MG63 (cell line): ENCODE data around the gene CST4. TPM values are rescaled to one million over a fixed set of nuclear protein-coding genes. Genes with fewer than 3 reads are reported as not detected.
"Not testable (repeated sequence)": the region's sequence is repeated elsewhere in the genome, so short reads cannot be mapped to it uniquely, and the experiment has no call there.

Experiments used
- DNase-seq: peaks from one replicate; pipeline ENCODE4 v3.0.0-alpha.2; 2020
- H3K27me3 ChIP-seq: fragments of 250-450 bp; sonication (Bioruptor Pico); 2 replicates; pipeline ENCODE4 v1.5.1; 2020; ENCODE audit warnings: mild to moderate bottlenecking, moderate library complexity
- H3K36me3 ChIP-seq: fragments of 250-450 bp; sonication (Bioruptor Pico); 2 replicates; pipeline ENCODE4 v1.5.1; 2020; ENCODE audit warnings: mild to moderate bottlenecking, moderate library complexity
- H3K4me3 ChIP-seq: fragments of 250-450 bp; sonication (Bioruptor Pico); 2 replicates; pipeline ENCODE4 v1.5.1; 2020; ENCODE audit warnings: mild to moderate bottlenecking, moderate library complexity
- H3K9me3 ChIP-seq: fragments of 250-450 bp; sonication (Bioruptor Pico); 2 replicates; pipeline ENCODE4 v1.5.1; 2020; ENCODE audit warnings: mild to moderate bottlenecking, moderate library complexity
- total RNA-seq: library from RNA; depleted of rRNA; stranded (reverse); fragments of >200 nt; shearing (Covaris generic); gene quantifications from 2 replicates; pipeline ENCODE4 v1.2.3, GENCODE V29; 2014; ENCODE audit warnings: low replicate concordance

CST4 gene
- total RNA-seq, 1 experiment from 2014 or later: not detected

- H3K4me3 ChIP-seq: no peak overlapping the region
- H3K27me3 ChIP-seq: no peaks in the 10 kb centered on the region
- no peaks in the 10 kb centered on the region for H3K36me3 ChIP-seq
- no peaks in the 10 kb centered on the region for H3K9me3 ChIP-seq
- DNase-seq: no peak
These were observed 18.5 kb downstream of the CST4 start for GRCh38 chr20:23670361-23670760.

GRCh38 chr20:23669866-23670265, 19.0 kb downstream of the CST4 start:
- no peaks in the 10 kb centered on the region for H3K27me3 ChIP-seq
- no peak for DNase-seq
- no peaks in the 10 kb centered on the region for H3K9me3 ChIP-seq
- H3K4me3 ChIP-seq: no peak overlapping the region
- H3K36me3 ChIP-seq: no peaks in the 10 kb centered on the region

GRCh38 chr20:23669327-23669726, 19.5 kb downstream of the CST4 start:
- no peaks in the 10 kb centered on the region for H3K9me3 ChIP-seq
- H3K27me3 ChIP-seq: no peaks in the 10 kb centered on the region
- no peaks in the 10 kb centered on the region for H3K36me3 ChIP-seq
- no peak for DNase-seq
- no peak overlapping the region for H3K4me3 ChIP-seq

- DNase-seq: peak; percentile 14
- Histone ChIP-seq H3K9me3 (no peaks in the 10 kb centered on the region), H3K27me3 (no peaks in the 10 kb centered on the region), H3K4me3 (no peak overlapping the region), H3K36me3 (no peaks in the 10 kb centered on the region)
These were observed 20.3 kb downstream of the CST4 start for GRCh38 chr20:23668477-23668951.

- DNase-seq: no peak
- Histone ChIP-seq H3K4me3 (no peak overlapping the region), H3K27me3 (no peaks in the 10 kb centered on the region), H3K36me3 (no peaks in the 10 kb centered on the region), H3K9me3 (no peaks in the 10 kb centered on the region)
These were observed 21.2 kb downstream of the CST4 start for GRCh38 chr20:23667666-23668065.

- no peak for DNase-seq
- H3K27me3 ChIP-seq: no peaks in the 10 kb centered on the region
- no peaks in the 10 kb centered on the region for H3K36me3 ChIP-seq
- H3K9me3 ChIP-seq: no peaks in the 10 kb centered on the region
- no peak overlapping the region for H3K4me3 ChIP-seq
These were observed 22.1 kb downstream of the CST4 start for GRCh38 chr20:23666698-23667097.

- no peak for DNase-seq
- no peaks in the 10 kb centered on the region for H3K9me3 ChIP-seq
These were observed 22.6 kb downstream of the CST4 start for GRCh38 chr20:23666189-23666588.

GRCh38 chr20:23664954-23665353, 23.9 kb downstream of the CST4 start:
- Histone ChIP-seq H3K36me3 (no peaks in the 10 kb centered on the region), H3K27me3 (no peaks in the 10 kb centered on the region), H3K4me3 (no peak overlapping the region), H3K9me3 (no peaks in the 10 kb centered on the region)
- no peak for DNase-seq

More at GRCh38 chr20:23666189-23666588, 22.6 kb downstream of the CST4 start:
- no peaks in the 10 kb centered on the region for H3K27me3 ChIP-seq
- no peak overlapping the region for H3K4me3 ChIP-seq
- H3K36me3 ChIP-seq: no peaks in the 10 kb centered on the region

GRCh38 chr20:23664046-23664445, 24.8 kb downstream of the CST4 start:
- not testable (repeated sequence) for H3K36me3 ChIP-seq, H3K9me3 ChIP-seq, DNase-seq, H3K4me3 ChIP-seq, H3K27me3 ChIP-seq

- Histone ChIP-seq H3K36me3 (no peaks in the 10 kb centered on the region), H3K4me3 (no peak overlapping the region), H3K9me3 (no peaks in the 10 kb centered on the region), H3K27me3 (no peaks in the 10 kb centered on the region)
- no peak for DNase-seq
These were observed 25.7 kb downstream of the CST4 start for GRCh38 chr20:23663180-23663579.

- no peak for DNase-seq
- Histone ChIP-seq H3K36me3 (no peaks in the 10 kb centered on the region), H3K4me3 (no peak overlapping the region), H3K9me3 (no peaks in the 10 kb centered on the region), H3K27me3 (no peaks in the 10 kb centered on the region)
These were observed 26.5 kb downstream of the CST4 start for GRCh38 chr20:23662276-23662870.

- Histone ChIP-seq H3K9me3 (no peaks in the 10 kb centered on the region), H3K36me3 (no peaks in the 10 kb centered on the region), H3K4me3 (no peak overlapping the region), H3K27me3 (no peaks in the 10 kb centered on the region)
- no peak for DNase-seq
These were observed 27.8 kb downstream of the CST4 start for GRCh38 chr20:23661002-23661429.

- peak; percentile 30 for DNase-seq
- H3K9me3 ChIP-seq: no peaks in the 10 kb centered on the region
- no peaks in the 10 kb centered on the region for H3K27me3 ChIP-seq
- H3K4me3 ChIP-seq: no peak overlapping the region
- no peaks in the 10 kb centered on the region for H3K36me3 ChIP-seq
These were observed 28.6 kb downstream of the CST4 start for GRCh38 chr20:23659989-23660837.

- DNase-seq, H3K27me3 ChIP-seq, H3K9me3 ChIP-seq, H3K36me3 ChIP-seq, H3K4me3 ChIP-seq: not testable (repeated sequence)
These were observed 29.2 kb downstream of the CST4 start for GRCh38 chr20:23659610-23659988.

GRCh38 chr20:23658989-23659609, 29.7 kb downstream of the CST4 start:
- Histone ChIP-seq H3K4me3 (no peak overlapping the region), H3K27me3 (no peaks in the 10 kb centered on the region), H3K9me3 (no peaks in the 10 kb centered on the region), H3K36me3 (no peaks in the 10 kb centered on the region)
- no peak for DNase-seq

GRCh38 chr20:23658336-23658735, 30.5 kb downstream of the CST4 start:
- no peak for DNase-seq
- no peaks in the 10 kb centered on the region for H3K36me3 ChIP-seq
- no peaks in the 10 kb centered on the region for H3K27me3 ChIP-seq
- H3K9me3 ChIP-seq: no peaks in the 10 kb centered on the region
- no peak overlapping the region for H3K4me3 ChIP-seq

- no peak for DNase-seq
- Histone ChIP-seq H3K36me3 (no peaks in the 10 kb centered on the region), H3K4me3 (no peak overlapping the region), H3K9me3 (no peaks in the 10 kb centered on the region), H3K27me3 (no peaks in the 10 kb centered on the region)
These were observed 31.6 kb downstream of the CST4 start for GRCh38 chr20:23657202-23657601.
